OCI-M2 (cell line): ENCODE data around the gene PKHD1.
"Not testable (repeated sequence)": the region's sequence is repeated elsewhere in the genome, so short reads cannot be mapped to it uniquely, and the experiment has no call there.

ENCODE experiments used
- DNase-seq: peaks from one replicate; lab custom pipeline; 2025; ENCODE audit not compliant: unreplicated experiment; lab: John Stamatoyannopoulos, UW

PKHD1 gene

DNA sequence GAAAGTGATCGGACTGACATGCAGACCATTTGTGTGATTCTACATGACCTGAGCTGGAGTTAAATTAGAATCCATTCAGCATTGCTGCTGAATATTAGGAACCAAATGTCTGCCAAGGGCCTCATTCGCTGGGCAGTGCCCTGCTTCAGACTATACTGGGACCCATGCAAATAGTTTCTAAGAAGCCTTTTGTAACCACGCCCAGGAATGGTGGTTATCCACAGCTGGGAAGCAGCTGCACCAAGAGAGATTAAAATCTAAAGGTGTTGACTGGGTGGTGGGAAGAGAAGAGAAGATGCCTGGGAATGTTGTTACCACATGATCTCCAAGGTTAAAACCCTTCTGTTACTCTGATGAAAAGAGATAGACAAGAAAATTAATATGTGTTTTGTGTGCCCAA, 156.8 kb downstream of the PKHD1 start:
- DNase-seq = no peak

DNA sequence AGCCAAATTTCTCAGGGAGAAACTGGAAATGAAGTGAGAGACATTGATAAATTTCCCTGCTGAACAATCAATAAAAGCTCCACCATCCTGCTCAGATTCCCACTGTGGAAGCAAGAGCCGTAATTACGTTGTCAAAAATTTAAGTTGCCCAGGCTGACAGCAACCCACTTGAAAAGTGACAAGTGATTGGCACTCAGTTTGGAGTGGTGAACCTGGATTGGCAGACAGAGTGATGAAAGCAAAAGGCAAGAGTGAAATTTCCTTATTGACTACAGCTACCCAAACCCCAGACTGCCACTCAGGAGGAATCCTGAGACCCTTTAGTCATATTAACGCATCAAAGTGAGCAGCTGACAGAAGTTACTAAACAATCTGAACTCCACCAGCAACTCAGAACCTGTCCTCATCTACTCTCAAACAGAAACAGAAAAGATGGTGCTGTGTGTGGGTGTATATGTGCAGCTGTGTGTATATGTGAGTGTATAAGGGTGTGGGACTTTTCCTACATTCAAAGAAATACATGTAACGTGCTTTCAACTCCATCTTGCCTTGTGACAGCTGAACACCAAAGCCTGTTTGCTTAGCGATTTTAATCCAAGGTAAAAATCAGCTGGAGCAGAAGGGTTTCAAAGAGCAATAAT, 157.4 kb downstream of the PKHD1 start:
- no peak for DNase-seq

DNA sequence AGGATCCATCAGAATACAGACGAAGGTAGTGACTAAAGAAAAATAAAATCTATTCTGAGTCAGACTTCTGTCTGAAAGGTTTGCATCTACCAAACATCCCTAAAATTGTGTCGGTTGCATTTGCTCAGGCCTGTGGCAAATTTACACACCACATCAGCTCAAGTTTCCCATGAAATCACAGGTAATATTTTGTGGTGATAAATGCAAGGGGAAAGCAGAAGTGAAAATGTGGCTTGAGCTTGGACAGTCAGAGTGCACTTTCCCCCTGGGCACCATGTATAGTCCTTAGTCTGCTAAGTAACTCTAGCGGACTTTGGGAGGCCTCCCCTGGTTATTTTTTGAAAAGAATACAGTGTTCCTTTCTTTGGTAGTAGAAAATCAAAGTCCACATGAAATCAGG, 159.1 kb downstream of the PKHD1 start:
- no peak for DNase-seq

DNA sequence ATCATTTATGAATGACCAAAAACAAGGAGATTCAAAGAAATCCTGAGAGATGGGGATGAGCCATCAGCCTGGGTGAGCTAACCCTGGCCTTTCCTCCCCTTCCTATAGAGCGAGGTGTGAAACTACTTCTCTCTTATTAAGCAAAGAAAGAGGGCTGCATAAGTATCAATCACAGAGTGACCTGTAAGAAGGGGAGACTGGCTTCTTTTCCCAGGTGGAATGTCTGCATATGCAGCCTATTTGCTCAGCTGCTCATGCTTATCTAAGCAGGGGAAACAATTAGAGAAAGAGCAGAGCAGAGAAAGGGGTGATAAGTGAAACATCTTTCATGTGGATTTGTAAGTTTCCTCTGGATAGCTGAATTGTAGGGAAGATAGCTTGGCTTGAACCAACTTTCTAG, 160.0 kb downstream of the PKHD1 start:
- DNase-seq = no peak

DNA sequence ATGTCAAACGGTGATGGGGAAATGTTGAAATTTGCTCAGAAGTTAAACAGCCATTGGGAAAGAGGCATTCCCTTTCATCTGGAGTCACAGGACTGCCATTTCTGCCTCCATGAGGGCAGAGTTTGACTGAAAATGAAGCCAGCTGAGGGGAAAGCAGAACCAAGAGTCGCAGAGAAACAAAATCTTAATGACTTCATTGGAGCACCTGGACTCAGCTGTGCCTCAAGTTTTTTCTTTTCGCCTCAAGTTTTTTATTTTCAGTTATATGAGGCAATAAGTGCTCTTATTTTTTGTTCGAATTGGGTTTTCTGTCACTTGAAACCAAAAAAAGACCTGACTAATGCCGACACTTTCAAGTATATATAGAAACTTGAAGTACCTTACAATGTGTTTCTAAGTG, 161.3 kb downstream of the PKHD1 start:
- no peak for DNase-seq

DNA sequence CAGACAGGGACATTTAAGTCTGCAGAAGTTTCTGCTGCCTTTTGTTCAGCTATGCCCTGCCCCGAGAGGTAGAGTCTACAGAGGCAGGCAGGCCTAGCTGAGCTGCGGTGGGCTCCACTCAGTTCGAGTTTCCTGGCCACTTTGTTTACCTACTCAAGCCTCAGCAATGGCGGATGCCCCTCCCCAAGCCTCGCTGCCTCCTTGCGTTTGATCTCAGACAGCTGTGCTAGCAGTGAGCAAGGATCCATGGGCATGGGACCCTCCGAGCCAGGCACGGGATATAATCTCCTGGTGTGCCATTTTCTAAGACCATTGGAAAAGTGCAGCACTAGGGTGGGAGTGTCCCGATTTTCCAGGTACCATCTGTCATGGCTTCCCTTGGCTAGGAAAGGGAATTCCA, 164.9 kb downstream of the PKHD1 start:
- not testable (repeated sequence) for DNase-seq

DNA sequence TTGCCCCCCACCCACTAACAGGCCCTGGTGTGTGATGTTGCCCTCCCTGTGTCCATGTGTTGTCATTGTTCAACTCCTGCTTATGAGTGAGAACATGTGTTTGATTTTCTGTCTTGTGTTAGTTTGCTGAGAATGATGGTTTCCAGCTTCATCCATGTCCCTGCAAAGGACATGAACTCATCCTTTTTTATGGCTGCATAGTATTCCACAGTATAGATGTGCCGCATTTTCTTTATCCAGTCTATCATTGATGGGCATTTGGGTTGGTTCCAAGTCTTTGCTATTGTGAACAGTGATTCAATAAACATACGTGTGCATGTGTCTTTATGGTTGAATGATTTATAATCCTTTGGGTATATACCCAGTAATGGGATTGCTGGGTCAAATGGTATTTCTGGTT, 169.1 kb downstream of the PKHD1 start:
- not testable (repeated sequence) for DNase-seq

DNA sequence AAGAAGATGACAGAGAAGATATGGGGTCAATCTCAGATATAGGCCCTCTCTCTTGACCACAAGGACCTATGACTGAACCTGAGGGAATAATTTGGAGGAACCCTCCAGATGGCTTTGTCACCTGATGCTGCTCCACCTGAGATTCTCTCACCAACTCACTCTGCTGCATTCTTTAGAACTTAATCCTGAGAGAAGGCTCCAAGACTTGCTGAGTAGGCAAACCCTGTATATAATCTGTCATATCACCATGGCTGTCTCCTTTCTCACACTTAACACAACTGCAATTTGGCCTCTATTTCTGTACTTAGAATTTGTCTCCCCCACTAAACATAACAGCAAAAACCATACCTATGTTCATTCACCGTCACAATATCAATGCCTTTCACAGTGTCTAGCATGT, 172.3 kb downstream of the PKHD1 start:
- no peak for DNase-seq

DNA sequence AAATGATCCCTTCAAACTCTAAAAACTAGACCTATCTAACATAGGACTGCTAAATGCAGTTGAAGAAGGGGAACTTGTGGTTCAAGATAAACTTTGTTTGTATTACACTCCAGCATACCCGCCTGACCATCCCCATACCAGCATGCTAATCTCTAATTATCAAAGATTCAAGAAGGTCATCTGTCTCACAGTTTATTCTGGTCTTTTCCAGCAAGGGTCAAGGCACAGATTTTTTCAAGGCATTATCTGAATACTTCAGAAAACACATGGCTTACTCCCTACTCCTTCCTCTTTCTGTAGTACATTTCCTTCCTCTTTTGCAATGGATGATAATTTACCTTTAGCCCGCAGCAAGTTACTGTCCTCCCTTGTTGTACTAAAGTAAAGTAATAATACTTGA, 174.1 kb downstream of the PKHD1 start:
- peak; percentile 4 for DNase-seq

DNA sequence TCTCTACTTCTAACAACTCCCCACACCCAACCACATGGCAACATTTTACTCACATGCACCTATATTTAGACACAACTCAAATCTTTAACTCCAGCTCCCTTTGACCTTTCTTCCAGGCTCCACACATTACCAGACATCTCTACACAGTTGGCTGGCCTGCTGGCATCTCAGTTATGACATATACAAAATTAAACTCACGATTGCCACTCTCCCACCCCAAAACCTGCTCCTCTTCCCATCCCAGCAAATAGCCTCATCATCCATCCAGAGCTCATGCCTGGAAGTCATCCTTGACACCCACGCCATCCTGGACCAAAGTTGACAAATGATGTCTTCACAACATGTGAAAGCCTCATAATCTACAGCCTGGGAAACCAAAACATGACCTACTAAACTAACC, 176.6 kb downstream of the PKHD1 start:
- no peak for DNase-seq

DNA sequence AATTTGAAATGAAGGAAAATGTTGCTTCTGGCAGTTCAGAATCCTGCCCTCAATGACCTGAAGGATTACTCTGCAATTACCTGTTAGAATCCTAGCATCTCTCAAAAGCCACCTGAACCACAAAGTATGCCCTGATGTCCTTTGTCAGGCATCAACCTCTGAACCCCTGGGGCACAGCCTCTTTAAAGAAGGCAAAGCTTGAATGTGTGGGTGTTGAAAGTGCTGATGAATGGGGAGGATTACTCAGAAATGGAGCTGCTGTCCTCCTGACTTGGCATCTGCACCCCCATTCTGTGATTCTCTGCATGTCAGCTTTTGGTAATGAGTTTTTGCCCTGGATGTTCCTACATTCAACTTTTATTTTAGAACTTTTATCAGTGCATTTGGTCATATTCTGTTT, 179.2 kb downstream of the PKHD1 start:
- no peak for DNase-seq

DNA sequence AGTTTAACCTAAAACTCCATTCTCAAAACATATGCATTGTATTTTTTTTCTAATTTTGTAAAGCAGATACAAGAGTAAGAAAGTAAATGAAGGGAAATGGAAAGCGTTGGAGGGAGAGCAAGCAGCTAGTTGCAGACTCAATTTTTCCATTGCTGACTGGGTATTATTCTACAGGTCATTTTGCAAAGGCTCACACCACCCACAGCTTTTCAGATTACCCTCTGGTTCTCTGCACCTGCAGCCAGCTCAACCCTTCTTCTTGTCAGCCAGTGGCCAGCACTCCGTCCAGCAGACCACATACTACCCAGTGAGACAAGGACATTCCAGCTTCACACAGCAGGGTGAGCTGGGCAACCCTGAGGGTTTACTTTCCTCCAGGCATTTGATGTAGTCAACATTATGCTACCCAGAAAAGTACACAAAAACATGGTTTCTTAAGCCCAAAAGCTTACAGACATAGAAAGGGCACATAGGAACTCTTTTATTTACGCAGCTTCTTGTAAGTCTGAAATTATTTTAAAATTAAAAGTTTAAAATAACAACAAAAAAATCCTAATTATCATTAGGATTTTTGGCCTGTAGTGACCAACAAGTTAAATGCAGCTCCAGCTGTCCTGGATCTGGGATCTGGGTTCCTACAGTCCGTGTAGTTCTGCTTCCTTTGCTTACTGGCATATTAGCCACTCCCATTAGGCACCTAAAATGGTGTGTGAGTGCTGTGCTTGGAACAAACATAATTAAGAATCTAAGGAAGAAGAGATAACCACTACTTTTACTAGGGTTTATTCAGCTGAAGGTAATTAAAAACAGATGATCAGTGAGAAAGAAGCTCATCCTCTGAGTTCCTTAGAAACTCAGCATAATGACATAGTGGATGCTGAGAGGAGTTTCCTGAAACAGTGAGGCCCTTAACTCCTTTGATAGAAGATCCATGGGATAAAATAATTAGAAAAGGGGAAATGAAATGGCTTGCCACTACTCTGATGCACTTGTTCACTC, 185.3 kb downstream of the PKHD1 start:
- DNase-seq = no peak

DNA sequence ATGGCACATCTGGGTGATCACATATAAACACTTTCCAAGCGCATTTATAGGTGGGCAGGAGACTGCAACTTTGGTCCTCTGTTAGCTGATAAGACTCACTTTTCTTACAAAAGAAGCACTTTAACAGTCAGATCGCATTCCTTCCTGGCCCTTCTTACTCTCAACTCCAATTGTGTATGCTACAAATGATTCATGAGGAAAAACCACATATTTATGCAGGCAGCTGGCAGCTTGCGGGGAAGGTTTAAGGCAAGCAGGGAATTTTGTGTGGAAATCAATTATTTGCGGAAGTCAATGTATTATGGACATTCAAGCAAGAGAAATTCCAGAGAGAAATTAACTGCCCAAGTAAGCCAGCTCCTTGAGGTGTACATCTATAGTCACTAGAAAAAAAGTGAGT, 194.0 kb downstream of the PKHD1 start:
- DNase-seq = no peak

DNA sequence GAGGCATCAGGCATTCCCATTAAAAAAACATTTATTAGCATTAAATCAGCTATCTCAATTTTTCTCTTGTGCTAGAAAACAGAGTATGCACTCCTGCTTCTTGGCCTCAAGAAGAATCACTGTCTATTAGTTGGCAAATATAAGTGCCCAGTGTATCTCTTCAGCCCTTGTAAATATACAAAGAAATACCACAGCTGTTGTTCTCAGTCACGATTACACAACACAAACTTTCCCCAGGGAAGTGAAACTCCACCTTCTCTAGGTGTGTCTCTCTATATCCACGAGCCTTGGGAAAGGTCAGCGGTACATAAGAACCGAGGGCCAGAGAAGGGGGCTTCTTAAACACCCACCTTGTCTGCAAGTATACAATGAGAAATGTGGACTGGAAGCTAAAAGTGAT, 194.7 kb downstream of the PKHD1 start:
- no peak for DNase-seq

DNA sequence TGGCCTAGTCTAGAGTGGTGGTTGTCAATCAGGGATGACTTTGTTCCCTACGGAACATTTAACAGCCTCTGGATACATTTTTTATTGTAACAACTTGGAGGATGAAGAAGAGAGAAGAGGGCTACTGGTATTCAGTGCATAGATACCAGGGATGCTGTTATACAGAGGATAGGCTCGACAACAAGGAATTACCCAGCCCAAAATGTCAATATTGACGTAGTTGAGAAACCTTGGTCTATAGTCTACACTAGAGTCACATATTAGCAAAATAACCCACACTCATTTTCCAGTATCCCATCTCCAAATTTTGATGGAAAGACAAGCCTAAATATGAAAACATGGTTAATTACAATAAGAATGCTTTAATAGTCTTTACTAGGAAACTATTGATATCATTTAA, 195.1 kb downstream of the PKHD1 start:
- no peak for DNase-seq

DNA sequence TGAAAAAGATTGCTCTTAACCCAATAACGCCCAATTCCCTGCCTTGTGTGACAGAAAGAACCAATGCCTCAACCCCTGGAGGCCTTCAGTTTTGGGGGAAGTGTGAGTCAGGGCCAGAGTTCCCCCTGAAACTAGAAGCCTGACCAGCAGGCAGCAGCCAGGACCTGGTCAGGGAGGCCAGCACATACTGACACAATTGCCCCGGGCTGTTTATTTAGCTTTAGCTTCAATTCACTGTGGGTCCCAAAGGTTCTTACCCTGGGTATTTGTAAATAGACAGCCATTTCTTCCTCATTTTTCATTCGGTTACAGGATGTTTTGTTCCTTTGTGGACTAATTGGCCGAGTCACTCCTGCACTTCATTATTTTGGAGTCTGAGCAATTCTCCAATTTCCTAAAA, 195.6 kb downstream of the PKHD1 start:
- no peak for DNase-seq

DNA sequence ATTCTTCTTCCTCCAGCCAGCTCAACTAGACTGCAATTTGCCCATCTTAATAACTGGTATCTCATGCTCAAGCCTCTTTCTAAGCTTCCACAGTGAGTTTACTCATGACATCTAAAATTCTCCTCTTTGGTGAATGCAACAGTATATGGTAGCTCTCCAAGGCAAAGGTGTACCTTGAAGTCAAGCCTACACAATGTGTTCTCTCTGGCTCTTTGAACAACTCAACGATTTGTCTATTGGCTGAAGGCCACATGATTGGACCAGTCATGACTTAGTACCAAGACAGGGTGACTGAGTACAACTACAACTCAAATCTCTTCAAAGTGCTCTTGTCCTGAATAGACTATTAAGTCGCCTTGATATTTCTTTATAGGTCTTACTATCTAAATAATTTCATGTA, 199.6 kb downstream of the PKHD1 start:
- DNase-seq = no peak

DNA sequence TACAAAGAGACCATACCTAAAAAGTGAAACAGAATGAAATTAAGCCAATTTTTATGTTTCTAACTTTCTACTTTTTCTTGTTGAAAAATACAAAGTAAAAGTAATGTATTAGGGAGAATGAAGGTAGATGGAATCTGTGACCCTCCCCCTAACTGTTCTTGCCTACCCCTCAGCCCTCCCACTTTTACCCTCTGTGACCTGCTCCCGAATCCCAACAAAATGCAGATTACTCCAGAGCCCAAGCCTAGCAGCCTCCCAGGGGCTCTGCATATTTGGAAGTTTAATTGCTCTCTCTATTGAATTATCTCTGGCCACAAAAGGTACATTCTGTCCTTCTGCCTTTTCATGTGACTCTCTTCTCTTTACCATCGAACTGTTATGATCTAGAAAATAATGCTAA, 201.5 kb downstream of the PKHD1 start:
- no peak for DNase-seq

DNA sequence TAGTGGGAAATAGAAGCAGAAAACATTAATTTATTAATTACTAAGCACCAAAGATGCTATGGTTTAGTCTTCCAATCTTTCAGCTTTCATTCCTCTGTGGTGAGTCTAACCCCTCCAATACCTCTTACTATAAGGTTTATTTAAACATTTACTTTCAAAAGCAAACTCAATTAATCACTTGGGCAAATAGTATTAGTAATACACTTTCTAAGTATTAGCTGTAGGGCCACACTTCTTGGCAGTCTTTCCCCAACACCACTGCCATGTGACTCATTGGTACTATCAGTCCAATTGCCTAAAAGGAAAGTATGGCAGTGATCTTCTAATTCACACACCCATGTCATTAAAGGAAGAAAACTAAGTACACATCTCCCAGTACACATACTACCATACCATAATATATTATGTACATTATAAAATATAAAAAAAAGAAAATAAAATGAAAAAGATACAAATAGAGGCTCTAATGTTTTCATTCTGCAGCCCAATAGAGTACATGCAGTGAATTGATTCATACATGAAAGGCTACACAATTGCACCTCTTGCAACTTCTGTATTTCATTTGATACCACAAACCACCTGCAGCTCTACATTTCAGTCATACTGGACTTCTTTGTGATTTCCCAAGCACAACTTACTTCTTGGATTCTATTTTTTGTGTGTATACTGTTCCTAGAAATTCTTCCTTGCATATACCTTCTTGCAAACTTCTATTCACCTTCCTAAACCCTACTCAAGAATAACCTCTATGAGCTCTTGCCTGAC, 218.6 kb downstream of the PKHD1 start:
- DNase-seq = no peak

DNA sequence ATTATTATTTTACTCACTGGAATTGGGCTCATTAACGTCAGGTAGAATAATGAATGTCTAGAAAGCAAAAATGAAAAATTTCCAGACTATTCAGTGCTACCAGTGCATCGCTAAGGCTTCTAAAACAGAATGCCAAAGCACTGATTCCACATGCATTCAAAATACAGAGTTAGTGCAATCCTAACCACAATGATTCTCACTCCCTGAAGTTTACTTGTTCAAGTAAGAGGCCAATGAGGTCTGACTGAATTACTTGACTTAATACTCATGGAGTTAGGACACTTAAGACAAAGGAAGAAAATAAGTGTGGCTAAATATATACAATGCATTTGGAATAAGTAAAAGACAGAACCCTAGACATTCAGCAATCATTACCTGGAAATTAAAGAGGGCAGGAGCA, 220.5 kb downstream of the PKHD1 start:
- no peak for DNase-seq

DNA sequence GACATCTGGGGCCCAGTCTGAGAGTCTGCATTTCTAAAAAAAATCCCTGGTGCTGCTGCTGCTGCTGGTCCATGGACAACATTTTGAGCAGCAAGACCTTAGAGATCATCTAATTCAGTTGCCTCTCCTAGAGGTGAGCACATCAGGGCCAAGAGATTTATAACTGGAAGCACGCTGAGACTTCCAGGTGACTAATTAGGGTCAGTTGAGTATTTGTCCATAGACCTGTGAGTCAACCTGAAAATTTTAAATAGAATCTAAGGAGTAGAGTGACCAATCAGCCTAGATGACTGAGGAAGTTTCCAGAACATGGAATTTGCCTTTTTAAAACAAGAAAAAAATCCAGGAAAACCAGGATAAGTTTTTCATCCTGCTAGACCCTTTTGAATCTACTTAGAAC, 221.4 kb downstream of the PKHD1 start:
- DNase-seq = no peak

DNA sequence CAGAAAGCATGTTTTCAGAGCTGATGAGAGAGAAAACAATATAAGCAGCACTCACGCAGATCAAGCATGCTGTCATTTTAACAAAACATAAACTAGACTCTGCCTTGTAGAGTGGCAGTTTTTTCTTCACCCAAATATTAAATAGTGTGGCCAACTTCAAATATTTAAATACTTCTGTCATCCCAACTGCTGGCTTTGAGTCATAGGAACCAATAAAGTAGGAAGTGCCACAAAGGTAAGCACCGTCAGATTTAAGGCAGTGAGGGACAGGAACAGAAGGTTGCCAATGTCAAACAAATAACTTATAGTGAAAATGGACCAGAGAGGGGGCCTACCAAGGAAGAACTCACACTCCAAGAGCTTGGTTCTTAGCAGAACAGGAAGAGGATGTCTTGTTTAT, 222.2 kb downstream of the PKHD1 start:
- no peak for DNase-seq
